Panc1 (cell line): ENCODE results near the gene VSIR. TPM values are rescaled to one million over a fixed set of nuclear protein-coding genes. Genes with fewer than 3 reads are reported as not detected.

Experiments
- ATAC-seq: fragments of 200-7000 bp; cut with Tn5 transposase; 2 replicates; pipeline ENCODE4 v1.9.1; 2020; ENCODE audit warnings: mild to moderate bottlenecking, moderate library complexity
- BruUV-seq: library from RNA; stranded (reverse); fragments of 400-500 nt; replicated peaks from 2 replicates; lab custom pipeline; 2021; lab: Mats Ljungman, UMichigan
- CTCF ChIA-PET: fragments of 300-600 bp; sonication (Branson Sonifier 250); formaldehyde crosslinking; loops from one replicate; lab custom pipeline; 2022; ENCODE audit warnings: antibody characterized with exemption; lab: Charles Lee
- POLR2A ChIA-PET: fragments of 300-600 bp; sonication (Branson Sonifier 250); formaldehyde crosslinking; loops from one replicate; lab custom pipeline; 2022; ENCODE audit warnings: antibody characterized with exemption; lab: Charles Lee
- DNase-seq: peaks from one replicate; pipeline ENCODE4 v3.0.0-alpha.2; 2010; ENCODE audit warnings: low read depth, low spot score
- H3K27ac ChIP-seq: 2 replicates; pipeline ENCODE4 v1.5.1; 2011; ENCODE audit warnings: mild to moderate bottlenecking, low read length, inconsistent platforms
- H3K27me3 ChIP-seq: fragments of 200-500 bp; sonication (Bioruptor generic); 2 replicates; pipeline ENCODE4 v1.6.0; 2014; ENCODE audit warnings: low read length, inconsistent platforms; ENCODE audit not compliant: control insufficient read depth, insufficient read depth
- H3K36me3 ChIP-seq: fragments of 200-500 bp; sonication (Bioruptor generic); 2 replicates; pipeline ENCODE4 v1.5.1; 2014; ENCODE audit warnings: inconsistent platforms, mild to moderate bottlenecking, low read length, moderate library complexity; ENCODE audit not compliant: control insufficient read depth, insufficient read depth
- H3K4me1 ChIP-seq: 2 replicates; pipeline ENCODE4 v1.5.1; 2011; ENCODE audit warnings: inconsistent platforms, mild to moderate bottlenecking, low read length, moderate library complexity; ENCODE audit not compliant: control insufficient read depth, insufficient read depth
- H3K4me3 ChIP-seq, 2 experiments: 2 replicates each; pipeline ENCODE4 v1.5.1; 2011 to 2012; ENCODE audit warnings: low read depth in 2 of 2, low read length in 2 of 2, mild to moderate bottlenecking in 2 of 2, inconsistent platforms in 1 of 2, moderate library complexity in 1 of 2
- H3K9me3 ChIP-seq: fragments of 200-500 bp; sonication (Bioruptor generic); 2 replicates; pipeline ENCODE4 v1.5.1; 2014; ENCODE audit warnings: low read depth, mild to moderate bottlenecking, inconsistent platforms, low read length, moderate library complexity; ENCODE audit not compliant: control insufficient read depth, insufficient read depth
- POLR2AphosphoS5 ChIP-seq: IDR thresholded peaks from 2 replicates; pipeline ENCODE4 v1.6.1; 2012; ENCODE audit warnings: mild to moderate bottlenecking, low read depth, low read length, moderate library complexity
- SIN3A ChIP-seq: IDR thresholded peaks from 2 replicates; pipeline ENCODE4 v1.6.1; 2012; ENCODE audit warnings: low read depth, mild to moderate bottlenecking, low read length, moderate library complexity, borderline replicate concordance; ENCODE audit not compliant: insufficient read depth
- TCF7L2 ChIP-seq: IDR thresholded peaks from 2 replicates; pipeline ENCODE4 v1.6.1; 2011; ENCODE audit warnings: mild to moderate bottlenecking, low read depth, low read length, inconsistent platforms
- in situ Hi-C: cut with HindIII; loops from 2 replicates; pipeline ENCODE4 v1.10.0; 2016; ENCODE audit warnings: low sequenced_read_pairs, low pct_unique_long_range_greater_than_20kb
- intact Hi-C: fragments of 100-400 bp; cut with micrococcal nuclease; formaldehyde crosslinking; loops from one replicate; pipeline ENCODE4 v1.10.0; 2022; ENCODE audit not compliant: unreplicated experiment
- total RNA-seq: library from RNA; stranded (reverse); gene quantifications from one replicate; pipeline ENCODE4 v1.2.1, GENCODE V29; 2021; ENCODE audit not compliant: unreplicated experiment
- TF ChIP-seq, protein P1 (sequence below): fragments of 450-650 bp; IDR thresholded peaks from 2 replicates; pipeline ENCODE4 v1.5.1; 2017; ENCODE audit warnings: mild to moderate bottlenecking
- TF ChIP-seq, protein P2 (sequence below), 2 experiments: IDR thresholded peaks; 2 replicates each; pipeline ENCODE4 v1.6.1; 2011 to 2012; ENCODE audit warnings: low read depth in 2 of 2, control low read depth in 1 of 2, low read length in 1 of 2, mild to moderate bottlenecking in 1 of 2, moderate library complexity in 1 of 2; ENCODE audit not compliant: insufficient read depth in 1 of 2

VSIR gene
- total RNA-seq, 1 experiment from 2014 or later, result 34.9 TPM

DNA sequence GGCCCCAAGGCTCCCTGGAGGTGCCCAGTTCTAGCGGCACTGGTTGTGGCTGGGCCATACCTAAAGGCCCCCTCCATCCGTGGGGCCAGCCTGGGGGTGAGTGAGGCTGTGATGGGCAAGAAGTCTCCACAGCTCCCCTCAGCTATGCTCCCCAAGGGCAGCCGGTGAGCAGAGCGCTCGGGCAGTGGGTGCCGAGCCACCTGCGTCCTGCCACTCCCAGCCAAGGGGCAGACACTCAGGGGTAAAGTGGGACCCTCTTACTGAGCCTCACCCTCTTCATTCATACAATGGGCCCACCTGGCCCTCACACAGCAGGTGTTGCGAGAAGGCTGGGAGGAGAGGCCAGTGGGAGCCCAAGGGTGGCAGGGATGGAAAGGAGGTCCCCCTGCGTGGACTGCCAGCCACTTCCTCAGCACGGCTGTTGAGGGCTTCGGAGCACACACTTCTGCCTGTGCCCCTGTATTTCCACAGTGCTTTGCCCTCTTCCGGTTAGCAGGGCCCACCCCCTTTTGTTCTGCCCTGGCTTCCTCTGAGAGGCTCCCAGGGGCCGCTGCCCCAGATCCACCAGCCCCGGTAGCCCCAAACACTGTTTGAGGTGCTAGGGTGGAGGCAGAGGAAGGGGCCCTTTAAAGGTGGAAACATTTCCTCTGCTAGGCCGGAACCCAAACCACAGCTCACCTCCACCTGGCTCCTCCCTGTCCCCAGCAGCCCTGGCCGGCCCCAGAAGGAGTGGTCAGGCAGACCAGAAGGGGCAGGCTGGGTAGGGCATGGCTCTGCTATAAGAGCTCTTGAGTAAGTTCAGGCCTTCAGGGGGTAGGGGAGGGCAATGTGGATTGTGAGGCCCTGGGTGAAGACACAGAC, 37.4 kb downstream of the VSIR start:
- ChIA-PET POLR2A (no interaction called here), CTCF (interaction anchor here (0.6 kb wide), 1 partner anchor 218 kb away, joined by 4 read pairs; no protein-coding TSS in a partner anchor)
- H3K4me3 ChIP-seq, result no peak overlapping the region
- DNase-seq (no peak), ATAC-seq (no peak)
- H3K27me3 ChIP-seq, result no peaks in the 10 kb centered on the region
- TF ChIP-seq, protein P1, sequence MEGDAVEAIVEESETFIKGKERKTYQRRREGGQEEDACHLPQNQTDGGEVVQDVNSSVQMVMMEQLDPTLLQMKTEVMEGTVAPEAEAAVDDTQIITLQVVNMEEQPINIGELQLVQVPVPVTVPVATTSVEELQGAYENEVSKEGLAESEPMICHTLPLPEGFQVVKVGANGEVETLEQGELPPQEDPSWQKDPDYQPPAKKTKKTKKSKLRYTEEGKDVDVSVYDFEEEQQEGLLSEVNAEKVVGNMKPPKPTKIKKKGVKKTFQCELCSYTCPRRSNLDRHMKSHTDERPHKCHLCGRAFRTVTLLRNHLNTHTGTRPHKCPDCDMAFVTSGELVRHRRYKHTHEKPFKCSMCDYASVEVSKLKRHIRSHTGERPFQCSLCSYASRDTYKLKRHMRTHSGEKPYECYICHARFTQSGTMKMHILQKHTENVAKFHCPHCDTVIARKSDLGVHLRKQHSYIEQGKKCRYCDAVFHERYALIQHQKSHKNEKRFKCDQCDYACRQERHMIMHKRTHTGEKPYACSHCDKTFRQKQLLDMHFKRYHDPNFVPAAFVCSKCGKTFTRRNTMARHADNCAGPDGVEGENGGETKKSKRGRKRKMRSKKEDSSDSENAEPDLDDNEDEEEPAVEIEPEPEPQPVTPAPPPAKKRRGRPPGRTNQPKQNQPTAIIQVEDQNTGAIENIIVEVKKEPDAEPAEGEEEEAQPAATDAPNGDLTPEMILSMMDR, result no peak
- TF ChIP-seq TCF7L2 (no peak), POLR2AphosphoS5 (no peak), SIN3A (no peak)
- TF ChIP-seq, protein P2, sequence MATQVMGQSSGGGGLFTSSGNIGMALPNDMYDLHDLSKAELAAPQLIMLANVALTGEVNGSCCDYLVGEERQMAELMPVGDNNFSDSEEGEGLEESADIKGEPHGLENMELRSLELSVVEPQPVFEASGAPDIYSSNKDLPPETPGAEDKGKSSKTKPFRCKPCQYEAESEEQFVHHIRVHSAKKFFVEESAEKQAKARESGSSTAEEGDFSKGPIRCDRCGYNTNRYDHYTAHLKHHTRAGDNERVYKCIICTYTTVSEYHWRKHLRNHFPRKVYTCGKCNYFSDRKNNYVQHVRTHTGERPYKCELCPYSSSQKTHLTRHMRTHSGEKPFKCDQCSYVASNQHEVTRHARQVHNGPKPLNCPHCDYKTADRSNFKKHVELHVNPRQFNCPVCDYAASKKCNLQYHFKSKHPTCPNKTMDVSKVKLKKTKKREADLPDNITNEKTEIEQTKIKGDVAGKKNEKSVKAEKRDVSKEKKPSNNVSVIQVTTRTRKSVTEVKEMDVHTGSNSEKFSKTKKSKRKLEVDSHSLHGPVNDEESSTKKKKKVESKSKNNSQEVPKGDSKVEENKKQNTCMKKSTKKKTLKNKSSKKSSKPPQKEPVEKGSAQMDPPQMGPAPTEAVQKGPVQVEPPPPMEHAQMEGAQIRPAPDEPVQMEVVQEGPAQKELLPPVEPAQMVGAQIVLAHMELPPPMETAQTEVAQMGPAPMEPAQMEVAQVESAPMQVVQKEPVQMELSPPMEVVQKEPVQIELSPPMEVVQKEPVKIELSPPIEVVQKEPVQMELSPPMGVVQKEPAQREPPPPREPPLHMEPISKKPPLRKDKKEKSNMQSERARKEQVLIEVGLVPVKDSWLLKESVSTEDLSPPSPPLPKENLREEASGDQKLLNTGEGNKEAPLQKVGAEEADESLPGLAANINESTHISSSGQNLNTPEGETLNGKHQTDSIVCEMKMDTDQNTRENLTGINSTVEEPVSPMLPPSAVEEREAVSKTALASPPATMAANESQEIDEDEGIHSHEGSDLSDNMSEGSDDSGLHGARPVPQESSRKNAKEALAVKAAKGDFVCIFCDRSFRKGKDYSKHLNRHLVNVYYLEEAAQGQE (IDR thresholded peaks at IDR 0.05; ENCODE audit: insufficient read depth in 1 of 2, low read depth in 2 of 2, low read length in 1 of 2), result no peak
- H3K36me3 ChIP-seq, result no peaks in the 10 kb centered on the region
- in situ Hi-C loops (no loop called here), intact Hi-C loops (no loop called here)
- H3K4me1 ChIP-seq, result 0 out of 2 replicates have a peak, but pooled peaks cover 4% of the 10 kb centered on the region
- BruUV-seq, result no TSS peak
- H3K9me3 ChIP-seq, result no peaks in the 10 kb centered on the region
- H3K27ac ChIP-seq, result no peak overlapping the region

DNA sequence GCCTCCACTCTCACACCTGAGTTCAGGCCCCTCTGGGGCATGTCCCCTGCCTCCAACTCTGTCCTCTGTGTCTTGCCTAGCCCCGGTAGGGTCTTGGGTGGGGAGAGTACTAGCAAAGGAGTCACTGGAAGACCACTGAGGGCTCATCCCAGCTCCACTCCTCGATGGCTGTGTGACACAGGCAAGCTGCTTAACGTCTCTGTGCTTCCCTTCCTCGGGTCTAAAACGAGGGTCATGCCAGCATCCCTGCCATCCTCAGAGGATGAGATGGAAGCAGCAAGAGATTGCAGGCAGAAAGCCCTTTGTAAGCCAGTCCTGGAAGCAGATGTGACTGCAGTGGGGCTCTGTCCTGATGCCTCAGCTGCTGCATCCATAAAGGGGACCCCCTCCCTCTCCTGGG, 38.5 kb downstream of the VSIR start:
- DNase-seq (no peak), ATAC-seq (no peak)
- Histone ChIP-seq H3K27me3 (no peaks in the 10 kb centered on the region), H3K9me3 (no peaks in the 10 kb centered on the region), H3K36me3 (no peaks in the 10 kb centered on the region), H3K4me1 (no peaks in the 10 kb centered on the region), H3K4me3 (no peak overlapping the region), H3K27ac (no peak overlapping the region)
- CTCF ChIA-PET, result no interaction called here
- TF ChIP-seq TCF7L2 (no peak), SIN3A (no peak), POLR2AphosphoS5 (no peak)
- TF ChIP-seq, protein P1, result no peak
- TF ChIP-seq, protein P2 (IDR thresholded peaks at IDR 0.05; ENCODE audit: insufficient read depth in 1 of 2, low read depth in 2 of 2, low read length in 1 of 2), result no peak
- in situ Hi-C loops (no loop called here), intact Hi-C loops (no loop called here)
- POLR2A ChIA-PET, result no interaction called here
- no TSS peak for BruUV-seq
